Body of pancreas (tissue), 4 donors: ENCODE results near the gene LENG1. TPM values are rescaled to one million over a fixed set of nuclear protein-coding genes. Genes with fewer than 3 reads are reported as not detected.
A peak's percentile ranks its signal among the peaks of the same experiment; 100 is the strongest.

ENCODE experiments used
- ATAC-seq: fragments of 150-250 bp; one replicate; pipeline ENCODE4 v1.9.1; 2016
- DNase-seq, 4 donors: peaks; one replicate each; pipeline ENCODE4 v3.0.0-alpha.2; 2019
- H3K27ac ChIP-seq, 4 donors: fragments of 200-600 bp; sonication (generic); 1 replicate in 3 of 4; 2 replicates in 1 of 4; pipeline versions ENCODE4 v1.5.1 to v1.6.1; 2016 to 2019; ENCODE audit warnings: mild to moderate bottlenecking in 1 of 4, mixed read lengths in 1 of 4, moderate library complexity in 1 of 4
- H3K27me3 ChIP-seq, 2 donors: fragments of 200-600 bp; sonication (generic); one replicate each; pipeline ENCODE4 v1.6.0; 2016; ENCODE audit warnings: mild to moderate bottlenecking in 1 of 2
- H3K36me3 ChIP-seq, 2 donors: fragments of 200-600 bp; sonication (generic); replicated peaks in 1 of 2; 2 replicates each; pipeline ENCODE4 v1.5.1; 2016; ENCODE audit warnings: low read depth in 2 of 2; ENCODE audit not compliant: insufficient read depth in 1 of 2
- H3K4me1 ChIP-seq: fragments of 200-600 bp; sonication (generic); one replicate; pipeline ENCODE4 v1.6.0; 2016
- H3K4me3 ChIP-seq, 2 donors: fragments of 200-600 bp; sonication (generic); 1 replicate in 1 of 2; 2 replicates in 1 of 2; pipeline ENCODE4 v1.5.1; 2016 to 2019
- H3K9me3 ChIP-seq, 3 donors: fragments of 200-600 bp; sonication (generic); 1 replicate in 2 of 3; 2 replicates in 1 of 3; pipeline ENCODE4 v1.5.1; 2016
- POLR2A ChIP-seq, 3 donors: fragments of 450-650 bp; IDR thresholded peaks; one replicate each; pipeline ENCODE4 v1.6.1; 2016; ENCODE audit warnings: antibody characterized with exemption in 3 of 3, mild to moderate bottlenecking in 2 of 3
- WGBS, 2 donors: methylation state at CpG; one replicate each; pipeline ENCODE4 v1.1.5; 2017; 5-methylcytosine and 5-hydroxymethylcytosine counted together
- intact Hi-C: fragments of 100-400 bp; cut with DNase I; formaldehyde crosslinking; loops from one replicate; pipeline ENCODE4 v1.15.1; 2023
- total RNA-seq, 2 donors: library from RNA; depleted of rRNA; stranded (reverse); fragments of >200 nt; gene quantifications; one replicate each; pipeline ENCODE4 v1.1.0, GENCODE V29; 2016
- TF ChIP-seq, protein P1 (sequence below), 7 experiments: fragments of 450-650 bp in 4 of 7; fragments of 200-600 bp in 3 of 7; sonication (generic) in 3 of 7; IDR thresholded peaks; one replicate each; pipeline ENCODE4 v1.5.1; 2016 to 2019; ENCODE audit warnings: antibody characterized with exemption in 7 of 7

Gene LENG1
- total RNA-seq, 2 donors from 2014 or later = 4.0 to 9.6 TPM

DNA sequence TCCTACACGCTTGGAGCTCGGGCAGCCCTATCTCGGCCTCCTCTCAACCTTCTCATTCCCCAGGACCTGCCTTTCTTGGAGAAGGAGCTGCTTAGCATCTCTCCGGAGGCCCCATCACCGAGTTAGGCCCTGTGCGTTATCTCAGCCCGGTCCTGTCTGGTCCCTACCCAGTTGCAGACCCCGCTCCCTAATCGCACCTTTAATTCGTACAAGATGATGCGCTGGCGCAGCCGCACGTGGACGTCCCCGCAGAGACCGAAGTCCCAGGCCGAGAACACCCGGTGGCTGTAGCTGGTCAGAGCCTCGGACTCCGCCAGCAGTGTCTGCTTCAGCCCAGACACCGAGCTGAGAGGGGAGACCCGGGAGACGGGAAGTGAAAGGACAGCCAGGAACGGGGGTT lies 5.7 kb upstream of the LENG1 start:
- no peak for ATAC-seq
- Histone ChIP-seq H3K27ac (no peak overlapping the region), H3K27me3 (no peaks in the 10 kb centered on the region), H3K4me3 (no peak overlapping the region), H3K9me3 (no peaks in the 10 kb centered on the region), H3K36me3 (no peaks in the 10 kb centered on the region), H3K4me1 (peaks cover 34% of the 10 kb centered on the region)
- intact Hi-C loops = loop anchor here (5.0 kb wide), 1 partner anchor 67 kb away; no protein-coding TSS in a partner anchor
- no peak for TF ChIP-seq POLR2A (IDR thresholded peaks at IDR 0.05)
- TF ChIP-seq, protein P1, sequence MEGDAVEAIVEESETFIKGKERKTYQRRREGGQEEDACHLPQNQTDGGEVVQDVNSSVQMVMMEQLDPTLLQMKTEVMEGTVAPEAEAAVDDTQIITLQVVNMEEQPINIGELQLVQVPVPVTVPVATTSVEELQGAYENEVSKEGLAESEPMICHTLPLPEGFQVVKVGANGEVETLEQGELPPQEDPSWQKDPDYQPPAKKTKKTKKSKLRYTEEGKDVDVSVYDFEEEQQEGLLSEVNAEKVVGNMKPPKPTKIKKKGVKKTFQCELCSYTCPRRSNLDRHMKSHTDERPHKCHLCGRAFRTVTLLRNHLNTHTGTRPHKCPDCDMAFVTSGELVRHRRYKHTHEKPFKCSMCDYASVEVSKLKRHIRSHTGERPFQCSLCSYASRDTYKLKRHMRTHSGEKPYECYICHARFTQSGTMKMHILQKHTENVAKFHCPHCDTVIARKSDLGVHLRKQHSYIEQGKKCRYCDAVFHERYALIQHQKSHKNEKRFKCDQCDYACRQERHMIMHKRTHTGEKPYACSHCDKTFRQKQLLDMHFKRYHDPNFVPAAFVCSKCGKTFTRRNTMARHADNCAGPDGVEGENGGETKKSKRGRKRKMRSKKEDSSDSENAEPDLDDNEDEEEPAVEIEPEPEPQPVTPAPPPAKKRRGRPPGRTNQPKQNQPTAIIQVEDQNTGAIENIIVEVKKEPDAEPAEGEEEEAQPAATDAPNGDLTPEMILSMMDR (IDR thresholded peaks at IDR 0.05) = no peak
- 91 to 93% methylated on average over 25 of the region's 25 CpGs for WGBS, 2 donors
- DNase-seq = no peak

DNA sequence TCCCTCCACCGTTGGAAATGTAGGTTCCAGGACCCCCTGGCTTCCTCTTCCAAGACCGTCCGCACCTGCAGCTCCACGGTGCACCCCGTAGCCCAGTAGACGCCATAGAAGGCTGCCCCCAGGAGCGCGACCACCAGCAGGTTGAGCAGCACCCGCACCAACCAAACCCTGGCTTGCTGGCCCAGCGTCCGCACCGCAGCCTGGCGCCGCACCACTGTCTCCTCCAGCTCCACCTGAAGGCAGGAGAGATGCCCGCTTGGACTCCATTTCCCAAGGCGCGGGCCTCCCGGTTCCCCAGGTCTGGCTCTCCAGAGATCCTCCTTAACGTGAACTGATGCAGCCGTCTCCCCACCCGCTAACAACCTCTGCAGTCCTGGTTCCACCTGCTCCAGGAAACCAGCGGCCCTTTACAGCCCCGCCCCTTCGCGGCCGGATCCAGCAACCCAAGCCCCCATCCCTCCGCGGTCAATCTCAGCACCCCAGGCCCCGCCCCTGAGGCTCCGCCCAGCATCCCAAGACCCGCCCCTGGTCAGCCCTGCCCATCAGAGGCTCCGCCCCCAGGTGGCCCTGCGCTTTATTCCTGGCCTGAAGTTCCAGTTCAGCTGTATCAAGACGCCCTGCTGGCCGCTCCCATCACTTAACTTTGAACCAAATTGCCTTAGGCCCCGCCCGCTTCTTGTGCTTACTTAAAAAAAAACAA lies 5.0 kb upstream of the LENG1 start:
- intact Hi-C loops = loop anchor here (5.0 kb wide), 1 partner anchor 68 kb away; no protein-coding TSS in a partner anchor
- peak in 1 of 3 donors; percentile 11 for TF ChIP-seq POLR2A (IDR thresholded peaks at IDR 0.05)
- TF ChIP-seq, protein P1 (IDR thresholded peaks at IDR 0.05) = no peak
- H3K4me3 ChIP-seq = no peak overlapping the region
- H3K4me1 ChIP-seq = peaks cover 36% of the 10 kb centered on the region
- DNase-seq = peak; percentile 61 to 75 (median 62)
- H3K27me3 ChIP-seq = no peaks in the 10 kb centered on the region
- no peaks in the 10 kb centered on the region for H3K9me3 ChIP-seq
- no peak for ATAC-seq
- H3K36me3 ChIP-seq = no peaks in the 10 kb centered on the region
- WGBS, 2 donors = 19 to 26% methylated on average over 13 to 35 of the region's 37 CpGs
- no peak overlapping the region for H3K27ac ChIP-seq

DNA sequence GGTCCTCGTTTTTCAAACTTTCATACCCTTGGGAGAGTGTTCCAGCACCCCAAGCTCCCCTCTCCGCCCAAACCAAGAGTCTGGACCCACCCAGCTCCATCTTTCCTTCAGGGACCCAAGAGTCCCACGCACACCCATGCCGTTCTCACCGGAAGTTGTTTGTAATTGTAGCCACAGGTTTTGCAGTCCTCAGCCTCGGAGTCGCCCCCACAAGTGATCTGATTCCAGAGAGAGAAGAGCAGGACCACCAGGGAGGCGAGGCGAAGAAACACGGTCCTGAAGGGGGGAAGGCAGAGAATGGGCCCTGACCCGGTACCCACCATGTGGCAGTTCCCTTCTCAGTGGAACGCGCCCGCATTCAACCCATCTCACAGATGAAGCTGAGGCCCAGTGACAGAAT lies 3.4 kb upstream of the LENG1 start:
- Histone ChIP-seq H3K36me3 (no peaks in the 10 kb centered on the region), H3K4me1 (peaks cover 46% of the 10 kb centered on the region), H3K27me3 (no peaks in the 10 kb centered on the region), H3K9me3 (no peaks in the 10 kb centered on the region), H3K27ac (peak overlapping the region in 2 of 4 donors; percentile 30 to 68), H3K4me3 (no peak overlapping the region)
- TF ChIP-seq POLR2A (IDR thresholded peaks at IDR 0.05) = peak in 1 of 3 donors; percentile 5
- TF ChIP-seq, protein P1 (IDR thresholded peaks at IDR 0.05) = no peak
- no peak for DNase-seq
- intact Hi-C loops = no loop called here
- no peak for ATAC-seq
- WGBS, 2 donors = 68% methylated on average over 14 of the region's 14 CpGs

DNA sequence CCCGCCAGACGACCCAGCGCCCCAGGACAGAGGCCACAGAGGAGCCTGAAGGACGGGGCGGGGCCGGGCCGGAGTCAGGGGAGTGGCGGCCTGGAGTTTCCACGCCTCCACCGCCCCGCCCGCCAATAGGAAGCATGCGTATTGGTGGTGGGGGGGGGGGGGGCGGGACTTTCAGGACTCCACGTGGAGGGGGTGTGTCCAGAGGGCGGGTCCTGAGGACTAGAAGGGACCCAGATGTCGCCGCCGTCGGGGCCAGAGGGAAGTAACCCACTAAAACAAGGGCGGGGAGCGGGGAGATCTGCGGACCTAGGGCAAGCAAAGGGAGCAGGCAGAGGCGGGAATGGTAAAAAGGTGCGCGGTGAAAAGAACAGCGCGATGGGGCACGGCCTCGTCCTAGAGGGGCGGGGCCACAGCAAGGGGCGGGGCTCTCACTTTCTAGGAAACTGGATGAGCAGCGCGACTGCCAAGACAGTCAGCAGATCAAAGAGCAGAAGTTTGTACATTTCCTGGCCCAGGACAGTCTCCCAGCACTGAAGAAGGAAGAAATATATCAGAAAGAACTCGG lies 2.8 kb upstream of the LENG1 start:
- Histone ChIP-seq H3K4me1 (peaks cover 48% of the 10 kb centered on the region), H3K27ac (peak overlapping the region in 2 of 4 donors; percentile 30 to 68), H3K27me3 (no peaks in the 10 kb centered on the region), H3K36me3 (no peaks in the 10 kb centered on the region), H3K4me3 (no peak overlapping the region), H3K9me3 (no peaks in the 10 kb centered on the region)
- ATAC-seq (peak; percentile 33), DNase-seq (peak; percentile 89 to 95 (median 94))
- intact Hi-C loops = no loop called here
- WGBS, 2 donors = 2 to 6% methylated on average over 18 to 32 of the region's 35 CpGs
- peak in 2 of 3 donors; percentile 5 to 24 for TF ChIP-seq POLR2A (IDR thresholded peaks at IDR 0.05)
- TF ChIP-seq, protein P1 (IDR thresholded peaks at IDR 0.05) = no peak
